ENCODE data around the gene EMD.

The EMD gene

DNA sequence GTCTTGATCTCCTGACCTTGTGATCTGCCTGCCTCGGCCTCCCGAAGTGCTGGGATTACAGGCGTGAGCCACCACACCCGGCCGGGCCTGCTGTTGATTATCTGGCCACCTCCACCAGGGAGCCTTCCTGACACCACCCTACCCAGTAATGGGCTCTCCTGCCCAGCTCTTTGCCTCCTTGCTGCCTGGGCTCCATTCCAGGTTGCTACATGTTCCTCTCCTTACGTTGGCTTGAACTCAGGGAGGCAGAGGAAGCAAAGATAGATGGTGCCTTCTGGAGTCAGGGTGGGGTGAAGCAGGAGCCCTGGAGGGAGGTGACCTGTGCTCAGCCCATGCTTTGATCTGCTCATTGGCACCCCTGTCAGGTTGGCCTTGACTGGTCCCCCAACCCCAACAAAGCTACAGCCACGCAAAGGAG, 31.0 kb upstream of the EMD start:
- no peak overlapping the region for H3K27ac ChIP-seq

DNA sequence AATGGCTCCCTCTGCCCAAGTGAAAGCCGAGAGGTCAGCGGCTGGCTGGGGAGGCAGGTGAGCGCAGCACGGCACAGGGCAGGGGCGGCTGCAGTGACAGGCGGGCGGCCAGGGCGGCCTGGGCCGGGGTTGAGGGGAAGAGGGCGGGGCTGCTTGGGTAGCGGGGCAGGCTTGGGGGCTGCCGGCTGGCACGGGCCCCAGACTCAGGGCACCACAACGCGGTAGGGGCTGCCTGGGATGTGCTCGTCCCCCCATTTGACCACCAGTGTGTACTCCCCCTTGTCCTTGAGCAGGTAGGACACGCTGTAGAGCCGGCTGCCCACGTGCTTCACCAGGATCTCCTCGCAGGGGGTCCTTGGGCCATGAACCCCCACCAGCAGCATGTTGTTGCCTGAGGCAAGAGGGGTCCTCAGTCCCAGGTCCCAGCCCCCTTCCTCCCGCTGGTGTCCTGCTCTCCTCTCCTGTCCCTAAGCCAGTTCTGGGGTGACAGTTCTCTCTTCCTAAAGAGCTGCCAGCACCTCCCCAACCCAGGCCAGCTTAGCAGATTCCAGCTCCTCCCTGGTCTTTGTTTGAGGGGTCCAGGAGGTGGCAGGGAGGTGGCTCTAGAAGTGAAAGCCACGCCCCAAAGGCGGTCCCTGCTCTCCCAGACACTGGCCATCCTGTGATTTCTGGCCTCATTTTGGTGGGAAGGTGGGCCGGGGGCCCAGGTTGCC, 30.3 kb upstream of the EMD start:
- no peak overlapping the region for H3K27ac ChIP-seq
- no peak for TF ChIP-seq ZFX (IDR thresholded peaks at IDR 0.05; ENCODE audit: borderline replicate concordance)
- TF ChIP-seq, protein P1, sequence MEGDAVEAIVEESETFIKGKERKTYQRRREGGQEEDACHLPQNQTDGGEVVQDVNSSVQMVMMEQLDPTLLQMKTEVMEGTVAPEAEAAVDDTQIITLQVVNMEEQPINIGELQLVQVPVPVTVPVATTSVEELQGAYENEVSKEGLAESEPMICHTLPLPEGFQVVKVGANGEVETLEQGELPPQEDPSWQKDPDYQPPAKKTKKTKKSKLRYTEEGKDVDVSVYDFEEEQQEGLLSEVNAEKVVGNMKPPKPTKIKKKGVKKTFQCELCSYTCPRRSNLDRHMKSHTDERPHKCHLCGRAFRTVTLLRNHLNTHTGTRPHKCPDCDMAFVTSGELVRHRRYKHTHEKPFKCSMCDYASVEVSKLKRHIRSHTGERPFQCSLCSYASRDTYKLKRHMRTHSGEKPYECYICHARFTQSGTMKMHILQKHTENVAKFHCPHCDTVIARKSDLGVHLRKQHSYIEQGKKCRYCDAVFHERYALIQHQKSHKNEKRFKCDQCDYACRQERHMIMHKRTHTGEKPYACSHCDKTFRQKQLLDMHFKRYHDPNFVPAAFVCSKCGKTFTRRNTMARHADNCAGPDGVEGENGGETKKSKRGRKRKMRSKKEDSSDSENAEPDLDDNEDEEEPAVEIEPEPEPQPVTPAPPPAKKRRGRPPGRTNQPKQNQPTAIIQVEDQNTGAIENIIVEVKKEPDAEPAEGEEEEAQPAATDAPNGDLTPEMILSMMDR (IDR thresholded peaks at IDR 0.05): no peak

More for the DNA sequence above, 31.0 kb upstream of the EMD start:
- TF ChIP-seq ZFX (IDR thresholded peaks at IDR 0.05; ENCODE audit: borderline replicate concordance): no peak
- TF ChIP-seq, protein P1 (IDR thresholded peaks at IDR 0.05): no peak

GRCh38 chrX:154349359-154349935, 29.6 kb upstream of the EMD start:
- no peak overlapping the region for H3K27ac ChIP-seq
- TF ChIP-seq, protein P1 (IDR thresholded peaks at IDR 0.05): no peak
- TF ChIP-seq ZFX (IDR thresholded peaks at IDR 0.05; ENCODE audit: borderline replicate concordance): no peak

- H3K27ac ChIP-seq: no peak overlapping the region
Observed at GRCh38 chrX:154349979-154350378, 29.1 kb upstream of the EMD start.

GRCh38 chrX:154350429-154351182, 28.5 kb upstream of the EMD start:
- H3K27ac ChIP-seq: no peak overlapping the region

More at GRCh38 chrX:154349979-154350378, 29.1 kb upstream of the EMD start:
- TF ChIP-seq ZFX (IDR thresholded peaks at IDR 0.05; ENCODE audit: borderline replicate concordance): no peak
- TF ChIP-seq, protein P1 (IDR thresholded peaks at IDR 0.05): no peak

GRCh38 chrX:154351183-154352011, 27.7 kb upstream of the EMD start:
- H3K27ac ChIP-seq: no peak overlapping the region
- TF ChIP-seq ZFX (IDR thresholded peaks at IDR 0.05; ENCODE audit: borderline replicate concordance): no peak
- TF ChIP-seq, protein P1 (IDR thresholded peaks at IDR 0.05): no peak

More at GRCh38 chrX:154350429-154351182, 28.5 kb upstream of the EMD start:
- TF ChIP-seq, protein P1 (IDR thresholded peaks at IDR 0.05): no peak
- TF ChIP-seq ZFX (IDR thresholded peaks at IDR 0.05; ENCODE audit: borderline replicate concordance): no peak
